Prostate gland (tissue), 2 donors: ENCODE measurements around the gene CSMD2.

Experiments
- POLR2A ChIP-seq: fragments of 450-650 bp; IDR thresholded peaks from one replicate; pipeline ENCODE4 v1.6.1; 2016; ENCODE audit warnings: antibody characterized with exemption, mild to moderate bottlenecking
- TF ChIP-seq, protein P1 (sequence below), 4 experiments: fragments of 200-600 bp in 2 of 4; fragments of 450-650 bp in 2 of 4; sonication (generic) in 2 of 4; IDR thresholded peaks; 1 replicate in 3 of 4; 2 replicates in 1 of 4; pipeline ENCODE4 v1.5.1; 2016 to 2019; ENCODE audit warnings: antibody characterized with exemption in 4 of 4, mild to moderate bottlenecking in 2 of 4, moderate library complexity in 2 of 4

DNA sequence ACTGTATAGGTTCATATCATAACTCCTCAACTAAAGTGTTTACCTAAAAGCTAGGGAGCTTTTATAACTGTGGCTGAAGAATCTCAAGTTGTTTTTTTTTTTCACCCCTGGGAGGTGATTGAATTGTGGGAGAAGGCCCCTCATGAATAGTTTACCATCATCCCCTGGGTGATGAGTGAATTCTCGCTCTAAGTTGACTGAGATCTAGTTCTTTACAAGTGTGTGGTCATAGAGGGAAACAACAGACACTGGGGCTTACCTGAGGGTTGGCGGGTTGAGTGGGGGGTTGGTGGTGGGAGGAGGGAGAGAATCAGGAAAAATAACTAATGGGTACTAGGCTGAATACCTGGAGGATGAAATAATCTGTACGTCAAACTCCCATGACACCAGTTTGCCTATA lies 700.5 kb downstream of the CSMD2 start:
- TF ChIP-seq, protein P1, sequence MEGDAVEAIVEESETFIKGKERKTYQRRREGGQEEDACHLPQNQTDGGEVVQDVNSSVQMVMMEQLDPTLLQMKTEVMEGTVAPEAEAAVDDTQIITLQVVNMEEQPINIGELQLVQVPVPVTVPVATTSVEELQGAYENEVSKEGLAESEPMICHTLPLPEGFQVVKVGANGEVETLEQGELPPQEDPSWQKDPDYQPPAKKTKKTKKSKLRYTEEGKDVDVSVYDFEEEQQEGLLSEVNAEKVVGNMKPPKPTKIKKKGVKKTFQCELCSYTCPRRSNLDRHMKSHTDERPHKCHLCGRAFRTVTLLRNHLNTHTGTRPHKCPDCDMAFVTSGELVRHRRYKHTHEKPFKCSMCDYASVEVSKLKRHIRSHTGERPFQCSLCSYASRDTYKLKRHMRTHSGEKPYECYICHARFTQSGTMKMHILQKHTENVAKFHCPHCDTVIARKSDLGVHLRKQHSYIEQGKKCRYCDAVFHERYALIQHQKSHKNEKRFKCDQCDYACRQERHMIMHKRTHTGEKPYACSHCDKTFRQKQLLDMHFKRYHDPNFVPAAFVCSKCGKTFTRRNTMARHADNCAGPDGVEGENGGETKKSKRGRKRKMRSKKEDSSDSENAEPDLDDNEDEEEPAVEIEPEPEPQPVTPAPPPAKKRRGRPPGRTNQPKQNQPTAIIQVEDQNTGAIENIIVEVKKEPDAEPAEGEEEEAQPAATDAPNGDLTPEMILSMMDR (IDR thresholded peaks at IDR 0.05): no peak
- TF ChIP-seq POLR2A: no peak
